HUES48 (cell line): Measurements from ENCODE around the gene PLEKHG7.

ENCODE experiments used
- H3K27ac ChIP-seq: one replicate; pipeline ENCODE4 v1.7.0; 2013; ENCODE audit warnings: low read depth, low read length, inconsistent platforms
- H3K27me3 ChIP-seq: 2 replicates; pipeline ENCODE4 v1.6.1; 2013; ENCODE audit warnings: mild to moderate bottlenecking, low read length; ENCODE audit not compliant: control insufficient read depth, insufficient read depth
- H3K36me3 ChIP-seq: 2 replicates; pipeline ENCODE4 v1.6.1; 2013; ENCODE audit warnings: low read length; ENCODE audit not compliant: control insufficient read depth, insufficient read depth
- H3K4me1 ChIP-seq: 2 replicates; pipeline ENCODE4 v1.6.1; 2013; ENCODE audit warnings: mild to moderate bottlenecking, low read length; ENCODE audit not compliant: control insufficient read depth, insufficient read depth
- H3K4me3 ChIP-seq: 2 replicates; pipeline ENCODE4 v1.5.1; 2013; ENCODE audit warnings: mild to moderate bottlenecking, low read depth, low read length
- H3K9ac ChIP-seq: 2 replicates; pipeline ENCODE4 v1.6.1; 2013; ENCODE audit warnings: mild to moderate bottlenecking, low read depth, low read length, moderate library complexity
- H3K9me3 ChIP-seq: 2 replicates; pipeline ENCODE4 v1.6.1; 2013; ENCODE audit warnings: low read length; ENCODE audit not compliant: control insufficient read depth, insufficient read depth

Gene PLEKHG7

GRCh38 chr12:92673756-92674155, 29.0 kb upstream of the PLEKHG7 start:
- H3K9ac ChIP-seq: no peak overlapping the region
- no peaks in the 10 kb centered on the region for H3K4me1 ChIP-seq
- H3K4me3 ChIP-seq: no peak overlapping the region
- no peaks in the 10 kb centered on the region for H3K36me3 ChIP-seq
- H3K9me3 ChIP-seq: no peaks in the 10 kb centered on the region
- H3K27ac ChIP-seq: no peak overlapping the region
- H3K27me3 ChIP-seq: no peaks in the 10 kb centered on the region

- Histone ChIP-seq H3K9me3 (no peaks in the 10 kb centered on the region), H3K36me3 (no peaks in the 10 kb centered on the region), H3K9ac (no peak overlapping the region), H3K27ac (no peak overlapping the region), H3K27me3 (no peaks in the 10 kb centered on the region), H3K4me1 (no peaks in the 10 kb centered on the region), H3K4me3 (no peak overlapping the region)
Observed at GRCh38 chr12:92674500-92674899, 28.3 kb upstream of the PLEKHG7 start.

- no peaks in the 10 kb centered on the region for H3K4me1 ChIP-seq
Observed at GRCh38 chr12:92675092-92675865, 27.5 kb upstream of the PLEKHG7 start.

GRCh38 chr12:92676710-92677109, 26.1 kb upstream of the PLEKHG7 start:
- Histone ChIP-seq H3K9ac (no peak overlapping the region), H3K4me3 (no peak overlapping the region)

More at GRCh38 chr12:92675092-92675865, 27.5 kb upstream of the PLEKHG7 start:
- Histone ChIP-seq H3K9ac (no peak overlapping the region), H3K36me3 (no peaks in the 10 kb centered on the region), H3K4me3 (no peak overlapping the region), H3K27me3 (no peaks in the 10 kb centered on the region), H3K9me3 (no peaks in the 10 kb centered on the region), H3K27ac (no peak overlapping the region)

GRCh38 chr12:92690601-92691000, 12.2 kb upstream of the PLEKHG7 start:
- Histone ChIP-seq H3K27me3 (no peaks in the 10 kb centered on the region), H3K36me3 (no peaks in the 10 kb centered on the region), H3K4me3 (no peak overlapping the region), H3K9ac (no peak overlapping the region), H3K9me3 (no peaks in the 10 kb centered on the region), H3K27ac (no peak overlapping the region), H3K4me1 (peaks cover 10% of the 10 kb centered on the region)

More at GRCh38 chr12:92676710-92677109, 26.1 kb upstream of the PLEKHG7 start:
- Histone ChIP-seq H3K36me3 (no peaks in the 10 kb centered on the region), H3K27me3 (no peaks in the 10 kb centered on the region), H3K27ac (no peak overlapping the region), H3K4me1 (no peaks in the 10 kb centered on the region), H3K9me3 (no peaks in the 10 kb centered on the region)

GRCh38 chr12:92695056-92695455, 7.7 kb upstream of the PLEKHG7 start:
- Histone ChIP-seq H3K36me3 (no peaks in the 10 kb centered on the region), H3K27ac (no peak overlapping the region), H3K4me1 (peaks cover 10% of the 10 kb centered on the region), H3K27me3 (no peaks in the 10 kb centered on the region), H3K9me3 (no peaks in the 10 kb centered on the region; the same call in 1 of the 2 replicates), H3K4me3 (no peak overlapping the region), H3K9ac (no peak overlapping the region)

GRCh38 chr12:92695577-92695976, 7.2 kb upstream of the PLEKHG7 start:
- Histone ChIP-seq H3K36me3 (no peaks in the 10 kb centered on the region), H3K9ac (no peak overlapping the region), H3K27ac (no peak overlapping the region), H3K4me3 (no peak overlapping the region), H3K9me3 (no peaks in the 10 kb centered on the region; the same call in 1 of the 2 replicates), H3K27me3 (no peaks in the 10 kb centered on the region), H3K4me1 (peaks cover 5% of the 10 kb centered on the region)

- Histone ChIP-seq H3K27ac (no peak overlapping the region), H3K9ac (no peak overlapping the region), H3K9me3 (no peaks in the 10 kb centered on the region; the same call in 1 of the 2 replicates), H3K4me1 (no peaks in the 10 kb centered on the region), H3K4me3 (no peak overlapping the region), H3K27me3 (no peaks in the 10 kb centered on the region), H3K36me3 (no peaks in the 10 kb centered on the region)
Observed at GRCh38 chr12:92696216-92696615, 6.6 kb upstream of the PLEKHG7 start.

- Histone ChIP-seq H3K9ac (no peak overlapping the region), H3K9me3 (no peaks in the 10 kb centered on the region; the same call in 1 of the 2 replicates), H3K4me3 (no peak overlapping the region), H3K4me1 (peaks cover 5% of the 10 kb centered on the region; the same call in 1 of the 2 replicates), H3K27ac (no peak overlapping the region), H3K27me3 (no peaks in the 10 kb centered on the region), H3K36me3 (no peaks in the 10 kb centered on the region)
Observed at GRCh38 chr12:92698474-92698873, 4.3 kb upstream of the PLEKHG7 start.

GRCh38 chr12:92701441-92701840, 1.3 kb upstream of the PLEKHG7 start:
- no peaks in the 10 kb centered on the region for H3K36me3 ChIP-seq
- no peaks in the 10 kb centered on the region for H3K27me3 ChIP-seq
- no peaks in the 10 kb centered on the region; the same call in 1 of the 2 replicates for H3K9me3 ChIP-seq
- H3K9ac ChIP-seq: no peak overlapping the region
- peaks cover 9% of the 10 kb centered on the region; the same call in 1 of the 2 replicates for H3K4me1 ChIP-seq
- no peak overlapping the region for H3K4me3 ChIP-seq
- H3K27ac ChIP-seq: no peak overlapping the region

- no peaks in the 10 kb centered on the region for H3K9me3 ChIP-seq
- no peaks in the 10 kb centered on the region for H3K27me3 ChIP-seq
- peaks cover 9% of the 10 kb centered on the region; the same call in 1 of the 2 replicates for H3K4me1 ChIP-seq
- no peak overlapping the region for H3K4me3 ChIP-seq
- H3K9ac ChIP-seq: no peak overlapping the region
- no peak overlapping the region for H3K27ac ChIP-seq
- H3K36me3 ChIP-seq: no peaks in the 10 kb centered on the region
Observed at GRCh38 chr12:92703786-92704185, 997 bp downstream of the PLEKHG7 start.
